GM19324 (cell line): Measurements from ENCODE around the gene ZNF764.
"Not testable (repeated sequence)": the region's sequence is repeated elsewhere in the genome, so short reads cannot be mapped to it uniquely, and the experiment has no call there.

Source experiments
- ATAC-seq: cut with Tn5 transposase; IDR thresholded peaks from one replicate; pipeline ENCODE4 v1.9.1; 2021; ENCODE audit warnings: mild to moderate bottlenecking, moderate library complexity; ENCODE audit not compliant: unreplicated experiment, low FRiP score

The ZNF764 gene

GRCh38 chr16:30557957-30558788, at the start of gene ZNF764:
ZNF764 (minus strand) TSS chr16:30558374; CDS start chr16:30558182, 192 bp downstream.
- peak; percentile 90 for ATAC-seq

GRCh38 chr16:30606004-30606403, 47.8 kb upstream of the ZNF764 start:
- no peak for ATAC-seq

- no peak for ATAC-seq
Observed at GRCh38 chr16:30605158-30605557, 47.0 kb upstream of the ZNF764 start.

- no peak for ATAC-seq
Observed at GRCh38 chr16:30604316-30604947, 46.3 kb upstream of the ZNF764 start.

- no peak for ATAC-seq
Observed at GRCh38 chr16:30603945-30604315, 45.8 kb upstream of the ZNF764 start.

- ATAC-seq, result no peak
Observed at GRCh38 chr16:30602616-30603277, 44.6 kb upstream of the ZNF764 start.

- ATAC-seq, result no peak
Observed at GRCh38 chr16:30601966-30602365, 43.8 kb upstream of the ZNF764 start.

GRCh38 chr16:30600929-30601328, 42.8 kb upstream of the ZNF764 start:
- ATAC-seq, result no peak

- no peak for ATAC-seq
Observed at GRCh38 chr16:30600215-30600614, 42.0 kb upstream of the ZNF764 start.

- no peak for ATAC-seq
Observed at GRCh38 chr16:30592871-30593270, 34.7 kb upstream of the ZNF764 start.

- ATAC-seq, result not testable (repeated sequence)
Observed at GRCh38 chr16:30590869-30591268, 32.7 kb upstream of the ZNF764 start.

- ATAC-seq, result not testable (repeated sequence)
Observed at GRCh38 chr16:30589582-30589981, 31.4 kb upstream of the ZNF764 start.

- ATAC-seq, result no peak
Observed at GRCh38 chr16:30588651-30589050, 30.5 kb upstream of the ZNF764 start.

- peak; percentile 79 for ATAC-seq
Observed at GRCh38 chr16:30585400-30586191, 27.4 kb upstream of the ZNF764 start, which contains the start of gene ZNF785. ZNF785 (minus strand) TSS chr16:30585697; CDS start chr16:30585611, 86 bp downstream.

GRCh38 chr16:30585022-30585399, 26.8 kb upstream of the ZNF764 start:
- ATAC-seq, result no peak

GRCh38 chr16:30582611-30583340, 24.6 kb upstream of the ZNF764 start:
- ATAC-seq, result no peak

GRCh38 chr16:30581457-30581856, 23.3 kb upstream of the ZNF764 start:
- no peak for ATAC-seq

GRCh38 chr16:30574678-30575077, 16.5 kb upstream of the ZNF764 start:
- no peak for ATAC-seq

GRCh38 chr16:30571445-30572322, 13.5 kb upstream of the ZNF764 start, which contains the start of gene ZNF688:
ZNF688 (minus strand) TSS chr16:30571714; CDS start chr16:30571629, 85 bp downstream.
- ATAC-seq, result peak; percentile 71
